ENCODE measurements around the gene ANOS1. TPM values are rescaled to one million over a fixed set of nuclear protein-coding genes. Genes with fewer than 3 reads are reported as not detected.

The ANOS1 gene
- total RNA-seq, 1 experiment from 2014 or later = not detected

GRCh38 chrX:8683687-8684086, 48.2 kb downstream of the ANOS1 start:
- no peak for DNase-seq
- no peak overlapping the region for H3K4me3 ChIP-seq
- no peak overlapping the region for H3K27ac ChIP-seq
- H3K9me3 ChIP-seq (replicated peaks) = no peaks in the 10 kb centered on the region
- no peaks in the 10 kb centered on the region for H3K36me3 ChIP-seq
- H3K4me1 ChIP-seq = no peaks in the 10 kb centered on the region
- no peaks in the 10 kb centered on the region for H3K27me3 ChIP-seq

DNA sequence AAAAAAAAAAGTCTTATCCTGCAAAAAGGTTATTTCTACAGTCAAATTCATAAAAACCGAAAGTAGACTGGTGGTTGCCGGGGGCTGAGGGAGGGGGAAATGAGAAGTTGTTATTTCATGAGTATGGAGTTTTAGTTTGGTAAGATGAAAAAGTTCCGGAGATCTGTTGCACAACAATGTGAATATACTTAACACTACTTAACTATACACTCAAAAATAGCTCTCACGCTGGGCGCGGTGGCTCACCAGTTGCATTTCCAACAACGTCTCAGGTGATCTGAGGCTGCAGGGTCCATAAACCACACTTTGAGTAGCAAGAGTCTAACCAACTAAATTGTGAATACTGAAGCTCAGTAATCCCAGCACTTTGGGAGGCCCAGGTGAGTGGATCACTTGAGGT, 52.4 kb downstream of the ANOS1 start:
- Histone ChIP-seq H3K4me1 (no peaks in the 10 kb centered on the region), H3K4me3 (no peak overlapping the region), H3K36me3 (no peaks in the 10 kb centered on the region), H3K27me3 (no peaks in the 10 kb centered on the region), H3K27ac (no peak overlapping the region), H3K9me3 (replicated peaks) (no peaks in the 10 kb centered on the region)
- no peak for DNase-seq

- Histone ChIP-seq H3K9me3 (replicated peaks) (no peaks in the 10 kb centered on the region), H3K27ac (no peak overlapping the region), H3K27me3 (no peaks in the 10 kb centered on the region), H3K4me1 (no peaks in the 10 kb centered on the region), H3K36me3 (no peaks in the 10 kb centered on the region), H3K4me3 (no peak overlapping the region)
- no peak for DNase-seq
These were observed 56.8 kb downstream of the ANOS1 start for GRCh38 chrX:8675006-8675630.

- H3K27me3 ChIP-seq = no peaks in the 10 kb centered on the region
- no peaks in the 10 kb centered on the region for H3K4me1 ChIP-seq
- no peak for DNase-seq
- no peaks in the 10 kb centered on the region for H3K36me3 ChIP-seq
- H3K9me3 ChIP-seq (replicated peaks) = no peaks in the 10 kb centered on the region
- no peak overlapping the region for H3K27ac ChIP-seq
- H3K4me3 ChIP-seq = no peak overlapping the region
These were observed 58.7 kb downstream of the ANOS1 start for GRCh38 chrX:8673201-8673600.

GRCh38 chrX:8672176-8672575, 59.8 kb downstream of the ANOS1 start:
- H3K36me3 ChIP-seq = no peaks in the 10 kb centered on the region

GRCh38 chrX:8668813-8669212, 63.1 kb downstream of the ANOS1 start:
- Histone ChIP-seq H3K4me3 (no peak overlapping the region), H3K4me1 (no peaks in the 10 kb centered on the region), H3K27me3 (no peaks in the 10 kb centered on the region), H3K27ac (no peak overlapping the region), H3K36me3 (no peaks in the 10 kb centered on the region), H3K9me3 (replicated peaks) (no peaks in the 10 kb centered on the region)
- peak; percentile 14 to 31 for DNase-seq

More at GRCh38 chrX:8672176-8672575, 59.8 kb downstream of the ANOS1 start:
- H3K27me3 ChIP-seq = no peaks in the 10 kb centered on the region
- H3K27ac ChIP-seq = no peak overlapping the region
- no peaks in the 10 kb centered on the region for H3K9me3 ChIP-seq (replicated peaks)
- no peak overlapping the region for H3K4me3 ChIP-seq
- DNase-seq = no peak
- H3K4me1 ChIP-seq = no peaks in the 10 kb centered on the region

- Histone ChIP-seq H3K9me3 (replicated peaks) (no peaks in the 10 kb centered on the region), H3K27me3 (no peaks in the 10 kb centered on the region), H3K27ac (no peak overlapping the region), H3K4me3 (no peak overlapping the region), H3K4me1 (no peaks in the 10 kb centered on the region), H3K36me3 (no peaks in the 10 kb centered on the region)
- no peak for DNase-seq
These were observed 68.6 kb downstream of the ANOS1 start for GRCh38 chrX:8663325-8663724.

DNA sequence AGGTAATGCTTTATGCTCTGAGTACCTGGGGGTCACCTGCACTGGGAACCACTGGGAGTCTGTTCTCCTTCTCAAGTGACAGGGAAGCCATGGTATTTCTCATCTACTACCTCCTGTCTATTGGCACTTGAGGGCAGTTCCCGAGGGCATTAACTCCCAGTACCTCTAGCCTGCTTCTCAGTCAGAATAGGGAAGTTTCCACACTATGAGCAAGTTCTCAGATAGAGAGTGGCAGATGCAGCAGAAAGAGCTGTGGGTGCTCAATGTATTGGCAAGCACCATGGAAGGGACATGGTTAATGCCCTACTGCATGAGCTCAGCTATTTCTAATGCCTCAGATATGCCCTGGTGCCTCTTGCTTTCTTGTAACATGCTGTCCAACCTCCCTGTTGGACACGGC, 74.1 kb downstream of the ANOS1 start:
- H3K9me3 ChIP-seq (replicated peaks) = no peaks in the 10 kb centered on the region
- no peak overlapping the region for H3K4me3 ChIP-seq
- no peaks in the 10 kb centered on the region for H3K36me3 ChIP-seq
- H3K27ac ChIP-seq = no peak overlapping the region
- no peak for DNase-seq
- H3K4me1 ChIP-seq = no peaks in the 10 kb centered on the region
- no peaks in the 10 kb centered on the region for H3K27me3 ChIP-seq

DNA sequence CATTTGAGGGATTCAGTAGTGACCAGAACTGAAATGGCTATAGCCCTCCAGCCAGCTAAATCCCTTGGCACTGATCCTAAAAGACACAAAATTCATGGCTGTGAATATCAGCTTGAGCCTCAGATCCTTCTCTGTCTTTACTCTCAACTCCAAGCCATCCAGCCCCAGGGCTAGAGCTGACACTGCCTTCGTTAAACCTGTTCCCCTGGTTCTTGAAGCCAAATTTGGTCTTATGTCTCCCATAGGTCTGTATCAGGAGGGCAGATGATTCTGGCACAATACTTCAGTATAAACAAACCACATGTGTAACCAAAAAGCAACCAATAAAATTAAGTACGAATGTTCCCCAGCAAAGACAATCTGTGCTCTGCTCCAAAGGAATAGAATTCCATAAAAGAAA, 78.0 kb downstream of the ANOS1 start:
- Histone ChIP-seq H3K4me3 (no peak overlapping the region), H3K9me3 (replicated peaks) (no peaks in the 10 kb centered on the region), H3K4me1 (no peaks in the 10 kb centered on the region), H3K36me3 (no peaks in the 10 kb centered on the region), H3K27me3 (no peaks in the 10 kb centered on the region), H3K27ac (no peak overlapping the region)
- DNase-seq = no peak

DNA sequence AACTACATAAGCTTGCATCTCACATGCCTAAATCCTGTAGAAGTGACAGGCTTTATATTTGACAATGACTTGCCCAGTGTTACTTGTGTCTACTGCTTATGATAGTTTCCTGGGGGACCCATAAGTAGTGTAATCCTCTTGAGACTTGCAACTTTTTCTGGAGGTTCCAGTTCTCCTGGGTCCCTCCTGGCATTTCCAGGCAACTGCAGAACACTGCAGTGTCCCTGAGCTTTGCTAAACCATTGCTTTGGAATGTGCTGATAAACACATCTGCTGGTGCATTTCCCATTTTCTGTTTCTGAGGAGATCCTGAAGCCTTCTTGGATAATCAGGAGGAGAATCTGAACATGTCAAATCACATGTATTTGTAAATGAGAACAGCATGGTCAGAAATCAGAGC, 82.0 kb downstream of the ANOS1 start:
- H3K9me3 ChIP-seq (replicated peaks) = no peaks in the 10 kb centered on the region
- DNase-seq = no peak
- H3K4me1 ChIP-seq = no peaks in the 10 kb centered on the region
- H3K4me3 ChIP-seq = no peak overlapping the region
- no peaks in the 10 kb centered on the region for H3K27me3 ChIP-seq
- no peak overlapping the region for H3K27ac ChIP-seq
- no peaks in the 10 kb centered on the region for H3K36me3 ChIP-seq

GRCh38 chrX:8647176-8647575, 84.8 kb downstream of the ANOS1 start:
- no peaks in the 10 kb centered on the region for H3K4me1 ChIP-seq
- no peak overlapping the region for H3K27ac ChIP-seq
- H3K27me3 ChIP-seq = no peaks in the 10 kb centered on the region
- no peak overlapping the region for H3K4me3 ChIP-seq
- DNase-seq = no peak
- H3K9me3 ChIP-seq (replicated peaks) = no peaks in the 10 kb centered on the region
- H3K36me3 ChIP-seq = no peaks in the 10 kb centered on the region

- no peaks in the 10 kb centered on the region for H3K9me3 ChIP-seq (replicated peaks)
- no peaks in the 10 kb centered on the region for H3K4me1 ChIP-seq
- no peaks in the 10 kb centered on the region for H3K36me3 ChIP-seq
- no peak overlapping the region for H3K27ac ChIP-seq
- no peak for DNase-seq
- no peak overlapping the region for H3K4me3 ChIP-seq
- no peaks in the 10 kb centered on the region for H3K27me3 ChIP-seq
These were observed 91.9 kb downstream of the ANOS1 start for GRCh38 chrX:8639949-8640475.

- Histone ChIP-seq H3K27ac (no peak overlapping the region), H3K27me3 (no peaks in the 10 kb centered on the region), H3K4me1 (no peaks in the 10 kb centered on the region), H3K9me3 (replicated peaks) (no peaks in the 10 kb centered on the region), H3K36me3 (no peaks in the 10 kb centered on the region), H3K4me3 (no peak overlapping the region)
- no peak for DNase-seq
These were observed 95.4 kb downstream of the ANOS1 start for GRCh38 chrX:8636497-8636896.

- Histone ChIP-seq H3K27me3 (no peaks in the 10 kb centered on the region), H3K36me3 (no peaks in the 10 kb centered on the region), H3K9me3 (replicated peaks) (no peaks in the 10 kb centered on the region), H3K27ac (no peak overlapping the region), H3K4me3 (no peak overlapping the region), H3K4me1 (no peaks in the 10 kb centered on the region)
- no peak for DNase-seq
These were observed 96.1 kb downstream of the ANOS1 start for GRCh38 chrX:8635812-8636211.

DNA sequence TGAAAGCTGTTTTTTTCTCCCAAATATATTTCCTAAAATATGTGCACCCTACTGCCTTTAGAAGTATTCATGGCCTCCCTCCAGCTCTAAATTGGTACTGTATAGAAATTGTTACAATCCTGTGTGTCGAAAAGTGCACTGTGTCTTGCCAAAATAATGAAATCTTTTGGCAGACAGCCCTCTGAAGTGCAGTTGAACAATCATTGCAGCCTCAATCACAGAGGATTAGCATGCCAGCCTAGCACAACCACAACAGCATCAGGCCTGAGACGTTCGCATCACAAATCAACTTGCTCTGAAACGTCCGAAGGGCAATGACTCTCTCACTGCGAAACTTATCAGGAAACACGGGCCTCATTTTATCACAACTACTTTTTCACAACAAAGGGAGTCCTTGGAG, 99.0 kb downstream of the ANOS1 start:
- Histone ChIP-seq H3K27me3 (no peaks in the 10 kb centered on the region), H3K4me3 (no peak overlapping the region), H3K27ac (no peak overlapping the region), H3K9me3 (replicated peaks) (no peaks in the 10 kb centered on the region), H3K4me1 (no peaks in the 10 kb centered on the region), H3K36me3 (no peaks in the 10 kb centered on the region)
- no peak for DNase-seq

- H3K36me3 ChIP-seq = no peaks in the 10 kb centered on the region
- no peak overlapping the region for H3K4me3 ChIP-seq
- no peak overlapping the region for H3K27ac ChIP-seq
- no peaks in the 10 kb centered on the region for H3K27me3 ChIP-seq
- no peaks in the 10 kb centered on the region for H3K9me3 ChIP-seq (replicated peaks)
- no peaks in the 10 kb centered on the region for H3K4me1 ChIP-seq
- DNase-seq = no peak
These were observed 102.1 kb downstream of the ANOS1 start for GRCh38 chrX:8629871-8630270.

Measured in SJCRH30 (cell line).